ENCODE data around the gene MUC2.

The MUC2 gene

DNA sequence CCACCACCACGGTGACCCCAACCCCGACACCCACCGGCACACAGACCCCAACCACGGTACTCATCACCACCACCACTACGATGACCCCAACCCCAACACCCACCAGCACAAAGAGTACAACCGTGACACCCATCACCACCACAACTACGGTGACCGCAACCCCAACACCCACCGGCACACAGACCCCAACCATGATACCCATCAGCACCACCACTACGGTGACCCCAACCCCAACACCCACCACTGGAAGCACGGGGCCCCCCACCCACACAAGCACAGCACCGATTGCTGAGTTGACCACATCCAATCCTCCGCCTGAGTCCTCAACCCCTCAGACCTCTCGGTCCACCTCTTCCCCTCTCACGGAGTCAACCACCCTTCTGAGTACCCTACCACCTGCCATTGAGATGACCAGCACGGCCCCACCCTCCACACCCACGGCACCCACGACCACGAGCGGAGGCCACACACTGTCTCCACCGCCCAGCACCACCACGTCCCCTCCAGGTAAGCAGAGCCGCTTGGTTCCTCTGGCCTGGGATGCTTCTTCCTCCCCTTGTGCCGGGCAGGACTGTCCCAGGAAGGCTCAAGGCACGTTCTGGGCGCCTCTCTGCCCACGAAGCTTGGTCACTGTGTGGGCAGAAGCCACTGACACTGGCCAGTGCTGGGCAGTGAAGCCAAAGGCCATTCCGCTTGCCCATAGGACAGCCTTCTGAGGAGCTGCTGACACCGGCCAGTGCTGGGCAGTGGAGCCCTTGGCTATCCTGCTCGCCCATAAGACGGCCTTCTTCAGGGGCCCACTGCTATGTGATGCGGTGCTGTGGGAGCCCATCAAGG, 25.1 kb downstream of the MUC2 start:
- Histone ChIP-seq H2BK12ac (ENCODE audit: low read length) (no peak overlapping the region), H3K27me3 (ENCODE audit: insufficient read depth, low read length) (no peaks in the 10 kb centered on the region), H4K91ac (ENCODE audit: low read depth, low read length) (no peak overlapping the region), H3K14ac (ENCODE audit: low read length) (no peak overlapping the region), H3K23ac (ENCODE audit: low read length) (no peak overlapping the region), H2BK5ac (ENCODE audit: low read depth, low read length, poor library complexity) (no peak overlapping the region), H3K79me1 (ENCODE audit: low read length) (no peaks in the 10 kb centered on the region), H4K12ac (ENCODE audit: low read depth, low read length) (no peak overlapping the region), H3K36me3 (ENCODE audit: control insufficient read depth in 1 of 2, insufficient read depth in 2 of 2, low read length in 2 of 2) (no peaks in the 10 kb centered on the region), H3K4me2 (ENCODE audit: low read length) (no peak overlapping the region), H3K27ac (ENCODE audit: low read depth, low read length) (no peak overlapping the region), H3K4me1 (ENCODE audit: control insufficient read depth in 1 of 2, insufficient read depth in 2 of 2, low read length in 2 of 2) (no peaks in the 10 kb centered on the region), H2BK120ac (ENCODE audit: insufficient read depth, low read length, poor library complexity) (no peak overlapping the region), H3K4me3 (ENCODE audit: low read depth, low read length) (peak overlapping the region; percentile 61), H3K9ac (ENCODE audit: low read length) (no peak overlapping the region), H3K4ac (ENCODE audit: low read depth, low read length) (no peak overlapping the region), H2AFZ (ENCODE audit: insufficient read depth, low read length, poor library complexity) (no peak overlapping the region), H3K18ac (ENCODE audit: low read length) (no peak overlapping the region), H3K9me3 (ENCODE audit: insufficient read depth, low read depth, low read length) (peaks cover 71% of the 10 kb centered on the region), H4K8ac (ENCODE audit: low read depth, low read length) (no peak overlapping the region), H3K79me2 (ENCODE audit: control insufficient read depth, insufficient read depth, low read length, poor library complexity) (no peaks in the 10 kb centered on the region), H2AK5ac (ENCODE audit: low read length) (no peak overlapping the region)
- no CpG with 5 or more reads among the region's 32 CpGs for WGBS (ENCODE audit: extremely low coverage, insufficient coverage, insufficient read length)
- no peak for DNase-seq

DNA sequence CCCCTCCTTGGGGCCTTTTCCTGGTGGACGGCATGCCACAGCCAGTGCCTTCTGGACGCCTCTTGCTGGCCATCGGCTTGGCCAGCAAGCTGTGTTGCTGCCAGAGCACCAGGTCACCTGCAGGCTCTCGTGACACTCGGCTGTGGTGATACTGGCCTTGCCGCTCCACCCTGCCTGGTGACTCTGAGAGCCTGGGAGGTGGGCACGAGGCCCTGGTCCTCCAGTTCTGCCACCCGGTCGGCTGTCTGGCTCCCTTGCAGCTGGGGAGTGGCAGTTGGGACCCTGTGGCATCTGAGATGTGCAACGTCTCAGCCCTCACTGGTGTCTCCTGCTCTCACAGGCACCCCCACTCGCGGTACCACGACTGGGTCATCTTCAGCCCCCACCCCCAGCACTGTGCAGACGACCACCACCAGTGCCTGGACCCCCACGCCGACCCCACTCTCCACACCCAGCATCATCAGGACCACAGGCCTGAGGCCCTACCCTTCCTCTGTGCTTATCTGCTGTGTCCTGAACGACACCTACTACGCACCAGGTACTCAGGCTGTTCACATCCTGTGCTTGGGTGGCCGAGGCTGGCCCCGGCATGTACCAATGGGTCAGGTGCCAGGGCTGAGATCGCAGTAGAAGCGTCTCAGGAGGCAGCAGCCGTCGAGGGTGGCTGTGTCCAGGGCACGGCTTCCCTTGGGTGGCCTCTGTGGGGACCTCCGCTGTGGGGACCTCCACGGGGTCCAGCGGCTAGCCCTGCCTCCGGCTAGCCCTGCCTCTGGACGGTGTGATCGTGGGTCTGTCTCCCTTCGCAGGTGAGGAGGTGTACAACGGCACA, 26.0 kb downstream of the MUC2 start:
- Histone ChIP-seq H2AFZ (ENCODE audit: insufficient read depth, low read length, poor library complexity) (no peak overlapping the region), H3K4me1 (ENCODE audit: control insufficient read depth in 1 of 2, insufficient read depth in 2 of 2, low read length in 2 of 2) (no peaks in the 10 kb centered on the region), H2BK120ac (ENCODE audit: insufficient read depth, low read length, poor library complexity) (no peak overlapping the region), H3K14ac (ENCODE audit: low read length) (no peak overlapping the region), H3K79me2 (ENCODE audit: control insufficient read depth, insufficient read depth, low read length, poor library complexity) (no peaks in the 10 kb centered on the region), H3K79me1 (ENCODE audit: low read length) (no peaks in the 10 kb centered on the region), H2BK5ac (ENCODE audit: low read depth, low read length, poor library complexity) (no peak overlapping the region), H2BK12ac (ENCODE audit: low read length) (no peak overlapping the region), H3K9me3 (ENCODE audit: insufficient read depth, low read depth, low read length) (peaks cover 71% of the 10 kb centered on the region), H3K4ac (ENCODE audit: low read depth, low read length) (no peak overlapping the region), H3K9ac (ENCODE audit: low read length) (no peak overlapping the region), H3K23ac (ENCODE audit: low read length) (no peak overlapping the region), H3K27me3 (ENCODE audit: insufficient read depth, low read length) (no peaks in the 10 kb centered on the region), H3K4me3 (ENCODE audit: low read depth, low read length) (no peak overlapping the region), H4K12ac (ENCODE audit: low read depth, low read length) (no peak overlapping the region), H4K8ac (ENCODE audit: low read depth, low read length) (no peak overlapping the region), H3K36me3 (ENCODE audit: control insufficient read depth in 1 of 2, insufficient read depth in 2 of 2, low read length in 2 of 2) (no peaks in the 10 kb centered on the region), H2AK5ac (ENCODE audit: low read length) (no peak overlapping the region), H3K4me2 (ENCODE audit: low read length) (no peak overlapping the region), H3K27ac (ENCODE audit: low read depth, low read length) (no peak overlapping the region), H4K91ac (ENCODE audit: low read depth, low read length) (no peak overlapping the region), H3K18ac (ENCODE audit: low read length) (no peak overlapping the region)
- no peak for DNase-seq
- no CpG with 5 or more reads among the region's 33 CpGs for WGBS (ENCODE audit: extremely low coverage, insufficient coverage, insufficient read length)

DNA sequence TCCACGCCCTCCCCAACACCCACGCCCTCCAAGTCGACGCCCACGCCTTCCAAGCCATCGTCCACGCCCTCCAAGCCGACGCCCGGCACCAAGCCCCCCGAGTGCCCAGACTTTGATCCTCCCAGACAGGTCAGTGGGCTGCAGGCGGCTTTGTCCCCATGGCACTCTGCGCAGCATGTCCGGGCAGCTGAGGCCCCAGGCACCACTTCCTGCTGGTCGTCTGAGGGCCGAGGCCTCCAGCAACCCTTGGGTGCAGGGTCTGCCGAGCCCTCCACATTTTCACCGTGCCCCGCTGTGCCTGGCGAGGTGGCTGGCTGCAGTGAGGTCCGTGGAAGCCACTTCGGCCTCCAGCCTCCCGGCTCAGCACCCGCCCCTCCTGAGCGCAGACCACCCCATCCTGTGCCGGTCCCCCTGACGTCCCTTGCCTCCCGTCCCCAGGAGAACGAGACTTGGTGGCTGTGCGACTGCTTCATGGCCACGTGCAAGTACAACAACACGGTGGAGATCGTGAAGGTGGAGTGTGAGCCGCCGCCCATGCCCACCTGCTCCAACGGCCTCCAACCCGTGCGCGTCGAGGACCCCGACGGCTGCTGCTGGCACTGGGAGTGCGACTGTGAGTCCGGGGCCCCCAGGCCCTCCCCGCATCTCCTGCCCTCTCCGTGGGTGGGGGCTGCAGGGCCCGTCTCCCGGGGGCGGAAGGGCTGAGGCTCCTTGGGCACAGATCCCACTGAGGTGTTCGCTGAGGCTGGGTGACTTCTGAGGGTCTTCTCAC, 26.8 kb downstream of the MUC2 start:
- Histone ChIP-seq H2AFZ (ENCODE audit: insufficient read depth, low read length, poor library complexity) (no peak overlapping the region), H2BK120ac (ENCODE audit: insufficient read depth, low read length, poor library complexity) (no peak overlapping the region), H3K4ac (ENCODE audit: low read depth, low read length) (no peak overlapping the region), H3K4me3 (ENCODE audit: low read depth, low read length) (no peak overlapping the region), H2BK12ac (ENCODE audit: low read length) (no peak overlapping the region), H3K23ac (ENCODE audit: low read length) (no peak overlapping the region), H4K91ac (ENCODE audit: low read depth, low read length) (no peak overlapping the region), H3K79me1 (ENCODE audit: low read length) (no peaks in the 10 kb centered on the region), H3K27me3 (ENCODE audit: insufficient read depth, low read length) (no peaks in the 10 kb centered on the region), H2AK5ac (ENCODE audit: low read length) (no peak overlapping the region), H3K18ac (ENCODE audit: low read length) (no peak overlapping the region), H3K9me3 (ENCODE audit: insufficient read depth, low read depth, low read length) (peaks cover 71% of the 10 kb centered on the region), H3K4me1 (ENCODE audit: control insufficient read depth in 1 of 2, insufficient read depth in 2 of 2, low read length in 2 of 2) (no peaks in the 10 kb centered on the region), H4K12ac (ENCODE audit: low read depth, low read length) (no peak overlapping the region), H3K14ac (ENCODE audit: low read length) (no peak overlapping the region), H3K79me2 (ENCODE audit: control insufficient read depth, insufficient read depth, low read length, poor library complexity) (no peaks in the 10 kb centered on the region), H2BK5ac (ENCODE audit: low read depth, low read length, poor library complexity) (no peak overlapping the region), H3K36me3 (ENCODE audit: control insufficient read depth in 1 of 2, insufficient read depth in 2 of 2, low read length in 2 of 2) (no peaks in the 10 kb centered on the region), H3K27ac (ENCODE audit: low read depth, low read length) (no peak overlapping the region), H3K9ac (ENCODE audit: low read length) (no peak overlapping the region), H3K4me2 (ENCODE audit: low read length) (no peak overlapping the region), H4K8ac (ENCODE audit: low read depth, low read length) (no peak overlapping the region)
- WGBS (ENCODE audit: extremely low coverage, insufficient coverage, insufficient read length), result no CpG with 5 or more reads among the region's 50 CpGs
- DNase-seq, result no peak

DNA sequence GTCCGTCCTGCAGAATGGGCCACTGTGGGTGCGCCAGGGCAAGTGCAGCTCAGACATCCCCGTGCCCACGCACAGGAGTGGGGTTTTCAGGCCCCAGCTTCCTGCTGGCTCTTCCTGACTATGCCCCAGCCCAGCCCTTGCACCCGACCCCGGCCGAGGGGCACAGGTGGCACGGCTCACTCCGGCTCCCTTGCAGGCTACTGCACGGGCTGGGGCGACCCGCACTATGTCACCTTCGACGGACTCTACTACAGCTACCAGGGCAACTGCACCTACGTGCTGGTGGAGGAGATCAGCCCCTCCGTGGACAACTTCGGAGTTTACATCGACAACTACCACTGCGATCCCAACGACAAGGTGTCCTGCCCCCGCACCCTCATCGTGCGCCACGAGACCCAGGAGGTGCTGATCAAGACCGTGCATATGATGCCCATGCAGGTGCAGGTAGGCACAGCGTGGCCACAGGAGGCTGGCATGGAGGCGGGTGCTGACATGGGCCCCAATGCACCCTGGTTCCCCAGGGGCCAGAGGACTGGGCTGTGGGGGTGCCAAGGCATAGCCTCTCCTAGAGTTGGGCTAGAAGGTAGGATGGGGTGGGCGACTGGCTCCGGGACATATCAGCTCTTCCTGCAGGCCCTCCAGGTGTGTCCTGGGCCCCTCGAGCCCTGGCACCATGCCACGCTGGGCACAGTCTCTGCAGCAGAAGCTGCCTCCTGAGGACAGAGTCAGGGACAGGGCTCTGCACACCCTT, 27.7 kb downstream of the MUC2 start:
- peak overlapping the region; percentile 38 for H3K4me3 ChIP-seq (ENCODE audit: low read depth, low read length)
- H2AK5ac ChIP-seq (ENCODE audit: low read length), result no peak overlapping the region
- no peak overlapping the region for H3K18ac ChIP-seq (ENCODE audit: low read length)
- H2BK12ac ChIP-seq (ENCODE audit: low read length), result no peak overlapping the region
- no peak overlapping the region for H4K12ac ChIP-seq (ENCODE audit: low read depth, low read length)
- no peak overlapping the region for H3K4ac ChIP-seq (ENCODE audit: low read depth, low read length)
- H3K4me1 ChIP-seq (ENCODE audit: control insufficient read depth in 1 of 2, insufficient read depth in 2 of 2, low read length in 2 of 2), result no peaks in the 10 kb centered on the region
- no peak overlapping the region for H3K23ac ChIP-seq (ENCODE audit: low read length)
- H3K27ac ChIP-seq (ENCODE audit: low read depth, low read length), result no peak overlapping the region
- H3K79me1 ChIP-seq (ENCODE audit: low read length), result no peaks in the 10 kb centered on the region
- no peak overlapping the region for H2BK120ac ChIP-seq (ENCODE audit: insufficient read depth, low read length, poor library complexity)
- H3K79me2 ChIP-seq (ENCODE audit: control insufficient read depth, insufficient read depth, low read length, poor library complexity), result no peaks in the 10 kb centered on the region
- H2AFZ ChIP-seq (ENCODE audit: insufficient read depth, low read length, poor library complexity), result no peak overlapping the region
- no peaks in the 10 kb centered on the region for H3K36me3 ChIP-seq (ENCODE audit: control insufficient read depth in 1 of 2, insufficient read depth in 2 of 2, low read length in 2 of 2)
- no peaks in the 10 kb centered on the region for H3K27me3 ChIP-seq (ENCODE audit: insufficient read depth, low read length)
- H3K9me3 ChIP-seq (ENCODE audit: insufficient read depth, low read depth, low read length), result peaks cover 79% of the 10 kb centered on the region
- whole genome bisulfite sequencing (ENCODE audit: extremely low coverage, insufficient coverage, insufficient read length), result no CpG with 5 or more reads among the region's 31 CpGs
- H3K9ac ChIP-seq (ENCODE audit: low read length), result no peak overlapping the region
- no peak for DNase-seq
- H2BK5ac ChIP-seq (ENCODE audit: low read depth, low read length, poor library complexity), result no peak overlapping the region
- no peak overlapping the region for H4K8ac ChIP-seq (ENCODE audit: low read depth, low read length)
- no peak overlapping the region for H4K91ac ChIP-seq (ENCODE audit: low read depth, low read length)
- no peak overlapping the region for H3K4me2 ChIP-seq (ENCODE audit: low read length)
- H3K14ac ChIP-seq (ENCODE audit: low read length), result no peak overlapping the region
